ENCODE results near the gene PARD6G. TPM values are rescaled to one million over a fixed set of nuclear protein-coding genes. Genes with fewer than 3 reads are reported as not detected.

PARD6G gene
- total RNA-seq, 1 experiment from 2014 or later, result 13.0 TPM

- peak overlapping the region; percentile 80 for H3K27ac Mint-ChIP-seq
- H3K4me1 Mint-ChIP-seq, result peaks cover 47% of the 10 kb centered on the region
- DNase-seq (ENCODE audit: low spot score), result no peak
Observed at GRCh38 chr18:80196528-80197320, 50.6 kb downstream of the PARD6G start.

GRCh38 chr18:80194874-80195570, 52.3 kb downstream of the PARD6G start:
- Mint-ChIP-seq H3K4me1 (peaks cover 32% of the 10 kb centered on the region), H3K36me3 (no peaks in the 10 kb centered on the region), H3K27me3 (ENCODE audit: low read depth) (no peaks in the 10 kb centered on the region), H3K9me3 (no peaks in the 10 kb centered on the region), H3K27ac (no peak overlapping the region), H3K4me3 (no peak overlapping the region)
- ATAC-seq (no peak), DNase-seq (ENCODE audit: low spot score) (no peak)
- CTCF ChIA-PET, result interaction anchor here (0.7 to 0.9 kb wide), 2 partner anchors 35 to 49 kb away, joined by 3 read pairs; no protein-coding TSS in a partner anchor
- POLR2A ChIA-PET, result no interaction called here
- TF ChIP-seq IRF1 (CRISPR knock-in tag; IDR thresholded peaks at IDR 0.05) (no peak), GTF2I (CRISPR knock-in tag; conservative IDR thresholded peaks at IDR 0.05) (no peak), AR (CRISPR knock-in tag; IDR thresholded peaks at IDR 0.05) (no peak), MXD4 (CRISPR knock-in tag; IDR thresholded peaks at IDR 0.05; ENCODE audit: borderline replicate concordance) (no peak), NR3C1 (CRISPR knock-in tag; conservative IDR thresholded peaks at IDR 0.05; ENCODE audit: low read depth) (no peak), ATF2 (CRISPR knock-in tag; IDR thresholded peaks at IDR 0.05; ENCODE audit: borderline replicate concordance, low read depth) (no peak), ARID4B (CRISPR knock-in tag; IDR thresholded peaks at IDR 0.05; ENCODE audit: borderline replicate concordance) (no peak), SMAD3 (CRISPR knock-in tag; IDR thresholded peaks at IDR 0.05; ENCODE audit: borderline replicate concordance) (no peak), NR2C2 (CRISPR knock-in tag; IDR thresholded peaks at IDR 0.05) (no peak), E2F5 (CRISPR knock-in tag; IDR thresholded peaks at IDR 0.05) (no peak), SP1 (CRISPR knock-in tag; conservative IDR thresholded peaks at IDR 0.05) (no peak), TCF7 (CRISPR knock-in tag; IDR thresholded peaks at IDR 0.05; ENCODE audit: low read depth) (no peak), ZNF121 (CRISPR knock-in tag; IDR thresholded peaks at IDR 0.05) (no peak), TP53 (CRISPR knock-in tag; IDR thresholded peaks at IDR 0.05) (no peak)

More at GRCh38 chr18:80196528-80197320, 50.6 kb downstream of the PARD6G start:
- ChIA-PET POLR2A (no interaction called here), CTCF (interaction anchor here (0.7 to 1.3 kb wide), 4 partner anchors 18 to 131 kb away, joined by 3 to 4 read pairs (median 3); partner anchors contain the start of gene PARD6G)
- H3K36me3 Mint-ChIP-seq, result no peaks in the 10 kb centered on the region
- H3K27me3 Mint-ChIP-seq (ENCODE audit: low read depth), result no peaks in the 10 kb centered on the region
- TF ChIP-seq GTF2I (CRISPR knock-in tag; conservative IDR thresholded peaks at IDR 0.05) (no peak), NR2C2 (CRISPR knock-in tag; IDR thresholded peaks at IDR 0.05) (no peak)
- H3K4me3 Mint-ChIP-seq, result peak overlapping the region; percentile 40
- ATAC-seq, result peak; percentile 66
- H3K9me3 Mint-ChIP-seq, result no peaks in the 10 kb centered on the region
